Ectodermal cell (in vitro differentiated cells): Measurements from ENCODE around the gene NAGA.
"Not testable (repeated sequence)": the region's sequence is repeated elsewhere in the genome, so short reads cannot be mapped to it uniquely, and the experiment has no call there.

Experiments
- H3K27ac ChIP-seq: 2 replicates; pipeline ENCODE4 v1.7.0; 2013; ENCODE audit warnings: mild to moderate bottlenecking, low read depth, low read length; ENCODE audit not compliant: insufficient read depth, poor library complexity, severe bottlenecking
- H3K27me3 ChIP-seq: 2 replicates; pipeline ENCODE4 v1.7.0; 2013; ENCODE audit warnings: mild to moderate bottlenecking, low read length; ENCODE audit not compliant: insufficient read depth, control insufficient read depth, poor library complexity, severe bottlenecking
- H3K36me3 ChIP-seq: one replicate; pipeline ENCODE4 v1.7.0; 2013; ENCODE audit warnings: low read length; ENCODE audit not compliant: control insufficient read depth, insufficient read depth
- H3K4me1 ChIP-seq: one replicate; pipeline ENCODE4 v1.7.0; 2013; ENCODE audit warnings: low read length; ENCODE audit not compliant: control insufficient read depth, insufficient read depth
- H3K4me3 ChIP-seq: 2 replicates; pipeline ENCODE4 v1.7.0; 2013; ENCODE audit warnings: low read depth, low read length, control low read depth; ENCODE audit not compliant: insufficient read depth
- H3K9me3 ChIP-seq: 2 replicates; pipeline ENCODE4 v1.7.0; 2013; ENCODE audit warnings: mild to moderate bottlenecking, low read length, moderate library complexity; ENCODE audit not compliant: control insufficient read depth
- WGBS, 2 experiments: methylation state at CpG; one replicate each; pipeline ENCODE4 v1.1.7; 2013; ENCODE audit warnings: missing lambda C conversion rate in 2 of 2; 5-methylcytosine and 5-hydroxymethylcytosine counted together

The NAGA gene

GRCh38 chr22:42074846-42075676 is 4.4 kb upstream of the NAGA start:
- peaks cover 10% of the 10 kb centered on the region for H3K27me3 ChIP-seq
- H3K27ac ChIP-seq, result no peak overlapping the region

DNA sequence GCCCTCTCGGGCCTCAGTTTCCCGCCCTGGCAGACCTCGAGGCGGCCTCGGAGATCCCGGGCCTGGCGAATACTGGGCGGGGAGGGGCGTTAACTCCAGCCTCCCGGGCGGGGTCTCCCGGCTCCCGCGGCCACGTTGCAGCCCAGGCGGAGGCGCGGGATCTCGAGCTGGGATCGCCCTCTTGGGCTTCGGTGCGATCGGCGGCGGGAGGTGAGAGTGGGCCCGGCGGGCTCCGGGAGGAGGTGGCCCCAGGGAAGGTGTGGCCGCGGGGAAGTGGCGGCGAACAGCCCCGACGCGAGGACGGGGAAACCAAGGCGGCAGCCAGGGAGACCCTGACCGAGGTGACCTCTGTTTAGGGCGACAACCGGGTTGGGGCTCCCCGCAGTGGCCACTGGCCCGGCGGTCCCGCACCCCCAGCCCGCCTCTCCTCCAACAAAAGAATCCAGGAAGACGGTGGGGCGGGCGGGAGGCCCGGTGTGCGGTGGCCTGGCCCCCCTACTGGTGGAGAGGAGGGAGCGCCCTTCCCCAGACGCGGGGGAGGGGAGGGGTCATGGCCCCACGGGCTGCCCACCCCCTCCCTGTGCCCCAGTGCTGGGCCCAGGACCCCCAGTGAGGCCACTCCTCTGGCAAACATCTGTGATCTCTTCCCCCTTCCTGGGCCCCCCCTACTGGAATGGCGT is 3.7 kb upstream of the NAGA start, which contains the start of gene PHETA2:
TSS of gene PHETA2 (plus strand) at position 117 of the 680 bp plus-strand sequence. CDS start 3,046 bp downstream, outside the sequence.
- no peak within 1 kb of the TSS for H3K27ac ChIP-seq
- peaks cover 10% of the 10 kb centered on the region for H3K27me3 ChIP-seq
- H3K4me1 ChIP-seq, result peaks cover 6% of the 10 kb centered on the region
- no peaks in the 10 kb centered on the region for H3K36me3 ChIP-seq
- H3K4me3 ChIP-seq, result peak within 1 kb of the TSS; percentile 36
- 14 to 15% methylated on average over 55 of the region's 55 CpGs for WGBS, 2 experiments
- H3K9me3 ChIP-seq, result no peaks in the 10 kb centered on the region

More at GRCh38 chr22:42074846-42075676, 4.4 kb upstream of the NAGA start:
- Histone ChIP-seq H3K9me3 (no peaks in the 10 kb centered on the region), H3K4me1 (peaks cover 3% of the 10 kb centered on the region), H3K36me3 (no peaks in the 10 kb centered on the region), H3K4me3 (no peak overlapping the region)
- WGBS, 2 experiments, result 96 to 97% methylated on average over 8 of the region's 9 CpGs

- Histone ChIP-seq H3K27me3 (peaks cover 10% of the 10 kb centered on the region), H3K4me3 (no peak overlapping the region), H3K4me1 (peaks cover 3% of the 10 kb centered on the region), H3K36me3 (no peaks in the 10 kb centered on the region), H3K27ac (no peak overlapping the region), H3K9me3 (no peaks in the 10 kb centered on the region)
- WGBS, 2 experiments, result 88% methylated on average over 14 of the region's 14 CpGs
Observed at GRCh38 chr22:42073621-42074041, 3.0 kb upstream of the NAGA start.

DNA sequence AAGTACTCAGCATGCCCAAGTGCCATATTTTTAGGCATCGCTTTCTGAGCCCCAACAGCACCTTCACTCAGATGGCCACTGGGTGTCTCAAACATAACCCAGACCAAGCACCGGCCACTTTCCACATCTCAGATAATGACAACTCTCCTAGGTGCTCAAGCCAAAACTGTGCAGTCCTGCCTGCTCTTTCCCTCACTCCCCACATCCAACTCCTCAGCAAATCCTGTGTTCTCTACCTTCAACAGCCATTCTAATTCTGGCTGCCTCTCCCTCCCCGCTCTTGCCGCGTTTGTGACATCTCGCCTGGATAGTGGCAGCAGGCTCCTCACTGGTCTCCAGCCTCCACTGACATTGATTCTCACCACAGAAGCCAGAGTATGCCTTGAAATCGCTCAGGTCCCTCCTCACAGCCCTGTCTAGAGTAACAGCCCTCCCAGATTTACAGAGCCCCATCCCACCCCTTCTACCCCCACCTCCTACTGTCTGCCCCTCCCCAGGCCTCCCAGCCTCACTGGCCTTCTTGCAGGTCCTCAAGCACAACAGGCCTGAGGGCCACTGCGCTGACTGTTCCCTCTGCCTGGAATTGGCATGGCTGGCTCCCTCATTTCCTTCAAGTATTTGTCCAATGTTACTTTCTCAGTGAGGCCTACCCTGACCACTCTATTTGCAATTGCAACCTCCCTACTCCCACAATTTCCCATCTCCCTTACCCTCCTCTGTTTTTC is 2.2 kb upstream of the NAGA start:
- Histone ChIP-seq H3K4me1 (peaks cover 3% of the 10 kb centered on the region), H3K9me3 (no peaks in the 10 kb centered on the region), H3K4me3 (no peak overlapping the region), H3K27ac (no peak overlapping the region), H3K36me3 (no peaks in the 10 kb centered on the region), H3K27me3 (peaks cover 10% of the 10 kb centered on the region)
- 79 to 81% methylated on average over 8 of the region's 8 CpGs for WGBS, 2 experiments

GRCh38 chr22:42071508-42071907 is 896 bp upstream of the NAGA start:
- not testable (repeated sequence) for H3K27ac ChIP-seq, H3K4me1 ChIP-seq, H3K9me3 ChIP-seq, H3K27me3 ChIP-seq, H3K36me3 ChIP-seq
- peak overlapping the region; percentile 57 for H3K4me3 ChIP-seq
- WGBS, 2 experiments, result 91 to 92% methylated on average over 7 of the region's 7 CpGs

GRCh38 chr22:42069801-42070516 is 653 bp downstream of the NAGA start:
- Histone ChIP-seq H3K9me3 (no peaks in the 10 kb centered on the region), H3K4me1 (peaks cover 3% of the 10 kb centered on the region), H3K27ac (no peak overlapping the region), H3K27me3 (peaks cover 10% of the 10 kb centered on the region), H3K4me3 (peak overlapping the region; percentile 57), H3K36me3 (no peaks in the 10 kb centered on the region)
- 32 to 33% methylated on average over 19 of the region's 19 CpGs for WGBS, 2 experiments

- H3K9me3 ChIP-seq, result no peaks in the 10 kb centered on the region
- H3K27ac ChIP-seq, result no peak overlapping the region
- 92 to 96% methylated on average over 4 of the region's 4 CpGs for WGBS, 2 experiments
- no peaks in the 10 kb centered on the region for H3K27me3 ChIP-seq
- peaks cover 3% of the 10 kb centered on the region for H3K4me1 ChIP-seq
- no peak overlapping the region for H3K4me3 ChIP-seq
- H3K36me3 ChIP-seq, result no peaks in the 10 kb centered on the region
Observed at GRCh38 chr22:42068291-42068690, 2.3 kb downstream of the NAGA start.

DNA sequence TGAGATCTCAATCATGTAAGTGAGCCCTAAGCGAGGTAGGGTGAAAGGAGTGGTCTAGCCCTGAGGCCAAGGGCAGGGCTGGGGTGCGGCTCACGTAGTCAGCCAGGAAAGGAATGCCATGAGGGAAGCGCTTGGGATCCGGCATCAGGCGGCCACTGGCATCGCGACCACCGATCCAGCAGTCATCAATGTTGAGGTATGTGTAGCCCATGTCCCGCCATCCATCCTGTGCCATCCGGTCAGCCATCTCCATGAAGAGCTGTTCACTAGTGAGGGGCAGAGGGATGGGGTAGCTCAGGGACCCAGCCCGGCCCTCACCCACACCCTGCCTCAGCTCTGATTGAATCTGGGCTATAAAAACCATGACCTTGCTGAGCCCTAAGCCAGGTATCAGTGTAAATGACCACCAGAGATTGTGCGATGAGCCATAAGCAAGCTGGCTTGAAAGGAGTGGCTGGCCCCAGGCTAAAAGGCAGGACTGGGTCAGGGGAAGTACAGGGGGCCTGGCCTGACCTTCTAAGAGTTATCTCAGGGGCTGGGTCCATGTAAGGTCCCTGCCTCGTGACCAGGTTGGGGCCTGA is 2.9 kb downstream of the NAGA start:
- Histone ChIP-seq H3K4me3 (no peak overlapping the region), H3K4me1 (peaks cover 3% of the 10 kb centered on the region), H3K27ac (no peak overlapping the region), H3K27me3 (no peaks in the 10 kb centered on the region), H3K9me3 (no peaks in the 10 kb centered on the region), H3K36me3 (peaks cover 1% of the 10 kb centered on the region)
- whole genome bisulfite sequencing, 2 experiments, result 89 to 91% methylated on average over 14 of the region's 14 CpGs

GRCh38 chr22:42066937-42067336 is 3.7 kb downstream of the NAGA start:
- H3K36me3 ChIP-seq, result peaks cover 4% of the 10 kb centered on the region
- peaks cover 3% of the 10 kb centered on the region for H3K4me1 ChIP-seq
- no peaks in the 10 kb centered on the region for H3K27me3 ChIP-seq
- H3K9me3 ChIP-seq, result no peaks in the 10 kb centered on the region
- 95 to 96% methylated on average over 10 of the region's 10 CpGs for WGBS, 2 experiments
- H3K27ac ChIP-seq, result no peak overlapping the region
- no peak overlapping the region for H3K4me3 ChIP-seq
